Effector memory CD8-positive, alpha-beta T cell (primary cell): ENCODE measurements around the gene RRBP1.
"Not testable (repeated sequence)": the region's sequence is repeated elsewhere in the genome, so short reads cannot be mapped to it uniquely, and the experiment has no call there.

ENCODE experiments used
- ATAC-seq: fragments of 150-1000 bp; cut with Tn5 transposase; replicated peaks from 2 replicates; pipeline ENCODE4 v1.10.0; 2021; ENCODE audit warnings: mild to moderate bottlenecking, moderate library complexity
- DNase-seq, 3 experiments: peaks; one replicate each; pipeline ENCODE4 v3.0.0; 2021
- H3K27ac Mint-ChIP-seq, 2 donors: one replicate each; pipeline ENCODE4 v1.8.0; 2022; ENCODE audit warnings: mild to moderate bottlenecking in 2 of 2, mixed read lengths in 2 of 2, moderate library complexity in 2 of 2
- H3K27me3 Mint-ChIP-seq, 2 donors: one replicate each; pipeline ENCODE4 v1.8.0; 2022; ENCODE audit warnings: mixed read lengths in 2 of 2
- H3K36me3 Mint-ChIP-seq: one replicate; pipeline ENCODE4 v1.8.0; 2022; ENCODE audit warnings: mild to moderate bottlenecking, moderate library complexity, mixed read lengths; ENCODE audit not compliant: insufficient read depth
- H3K4me1 Mint-ChIP-seq, 2 donors: one replicate each; pipeline ENCODE4 v1.8.0; 2022; ENCODE audit warnings: low read depth in 2 of 2, mixed read lengths in 2 of 2
- H3K4me3 Mint-ChIP-seq, 2 donors: one replicate each; pipeline ENCODE4 v1.8.0; 2022; ENCODE audit warnings: mild to moderate bottlenecking in 2 of 2, mixed read lengths in 2 of 2, moderate library complexity in 2 of 2
- H3K9me3 Mint-ChIP-seq, 2 donors: one replicate each; pipeline ENCODE4 v1.8.0; 2022; ENCODE audit warnings: mixed read lengths in 2 of 2

Gene RRBP1

GRCh38 chr20:17716331-17716730 lies 34.3 kb upstream of the RRBP1 start:
- Mint-ChIP-seq H3K27ac (no peak overlapping the region), H3K4me1 (no peaks in the 10 kb centered on the region), H3K36me3 (peaks cover 1% of the 10 kb centered on the region), H3K27me3 (peaks cover 25 to 40% of the 10 kb centered on the region in 2 donors), H3K4me3 (no peak overlapping the region), H3K9me3 (no peaks in the 10 kb centered on the region)
- DNase-seq (no peak), ATAC-seq (no peak)

- Mint-ChIP-seq H3K4me1 (no peaks in the 10 kb centered on the region), H3K4me3 (no peak overlapping the region), H3K27me3 (peaks cover 24 to 40% of the 10 kb centered on the region in 2 donors), H3K36me3 (no peaks in the 10 kb centered on the region), H3K9me3 (no peaks in the 10 kb centered on the region), H3K27ac (no peak overlapping the region)
- DNase-seq (no peak), ATAC-seq (no peak)
Measured at GRCh38 chr20:17715075-17715474, 33.0 kb upstream of the RRBP1 start.

GRCh38 chr20:17714597-17714996 lies 32.6 kb upstream of the RRBP1 start:
- Mint-ChIP-seq H3K27ac (no peak overlapping the region), H3K36me3 (no peaks in the 10 kb centered on the region)

DNA sequence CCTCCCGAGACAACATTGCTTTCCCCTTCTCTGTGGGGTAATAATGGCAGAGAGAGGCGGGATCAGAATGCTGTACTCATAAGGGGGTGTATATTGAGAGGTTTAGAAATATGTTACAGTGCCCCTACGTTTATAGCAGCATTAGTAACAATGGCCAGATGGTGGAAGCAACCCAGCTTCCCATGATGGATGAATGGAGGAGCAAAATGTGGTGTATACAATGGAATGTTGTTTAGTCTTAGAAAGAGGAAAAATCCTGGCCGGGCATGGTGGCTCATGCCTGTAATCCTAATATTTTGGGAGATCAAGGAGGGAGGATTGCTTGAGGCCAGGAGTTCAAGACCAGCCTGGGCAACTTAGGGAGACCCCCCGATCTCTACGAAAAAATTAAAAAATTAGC lies 30.7 kb upstream of the RRBP1 start:
- H3K27me3 Mint-ChIP-seq, result peaks cover 19 to 34% of the 10 kb centered on the region in 2 donors
- H3K27ac Mint-ChIP-seq, result no peak overlapping the region
- H3K9me3 Mint-ChIP-seq, result no peaks in the 10 kb centered on the region
- no peak for DNase-seq
- ATAC-seq, result no peak
- H3K4me1 Mint-ChIP-seq, result no peaks in the 10 kb centered on the region
- no peak overlapping the region for H3K4me3 Mint-ChIP-seq
- no peaks in the 10 kb centered on the region for H3K36me3 Mint-ChIP-seq

More at GRCh38 chr20:17714597-17714996, 32.6 kb upstream of the RRBP1 start:
- no peaks in the 10 kb centered on the region for H3K4me1 Mint-ChIP-seq
- H3K27me3 Mint-ChIP-seq, result peaks cover 24 to 43% of the 10 kb centered on the region in 2 donors
- ATAC-seq, result no peak
- DNase-seq, result no peak
- H3K9me3 Mint-ChIP-seq, result no peaks in the 10 kb centered on the region
- no peak overlapping the region for H3K4me3 Mint-ChIP-seq

DNA sequence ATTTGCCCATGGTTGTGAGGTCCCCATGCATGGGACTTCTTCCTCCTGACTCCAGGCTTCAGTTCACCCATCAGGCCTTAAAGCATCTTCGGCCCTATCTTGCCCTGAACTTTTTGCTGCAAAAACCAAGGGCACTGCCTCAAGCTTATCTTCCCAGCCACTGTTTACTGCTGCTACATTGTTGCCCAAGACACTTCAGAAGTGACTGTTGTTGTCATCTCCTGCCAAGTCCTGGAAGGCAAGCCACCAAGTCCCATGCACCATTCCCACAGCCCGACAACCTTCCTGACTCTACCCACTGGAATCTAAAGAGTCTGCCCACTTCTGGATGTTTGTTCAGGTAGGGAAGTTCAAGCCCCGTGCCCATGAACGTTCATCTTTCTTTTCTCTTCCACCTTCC lies 30.2 kb upstream of the RRBP1 start:
- DNase-seq (no peak), ATAC-seq (no peak)
- Mint-ChIP-seq H3K4me1 (no peaks in the 10 kb centered on the region), H3K36me3 (no peaks in the 10 kb centered on the region), H3K9me3 (no peaks in the 10 kb centered on the region), H3K4me3 (no peak overlapping the region), H3K27me3 (peaks cover 17 to 34% of the 10 kb centered on the region in 2 donors), H3K27ac (no peak overlapping the region)

DNA sequence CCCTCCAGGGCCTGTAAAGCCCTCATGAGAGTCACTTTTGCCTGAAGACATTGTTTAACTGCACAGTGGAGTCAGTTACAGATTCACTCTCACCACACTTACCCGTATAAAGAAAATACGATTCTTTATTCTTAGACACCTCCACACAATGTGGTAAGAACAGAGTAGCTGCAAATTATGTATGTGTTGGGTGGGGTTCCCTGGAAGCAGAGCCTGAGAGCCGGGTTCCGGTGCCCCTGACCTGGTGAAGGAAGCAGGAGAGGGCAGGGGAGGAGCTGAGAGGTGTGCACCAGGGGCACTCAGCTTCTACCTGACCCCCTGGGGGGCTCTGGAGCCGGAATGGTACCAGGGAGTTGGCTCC lies 29.2 kb upstream of the RRBP1 start:
- Mint-ChIP-seq H3K4me3 (no peak overlapping the region), H3K9me3 (no peaks in the 10 kb centered on the region), H3K27ac (peak overlapping the region; percentile 32 to 60), H3K4me1 (no peaks in the 10 kb centered on the region), H3K27me3 (peaks cover 12 to 34% of the 10 kb centered on the region in 2 donors), H3K36me3 (no peaks in the 10 kb centered on the region)
- no peak for DNase-seq
- ATAC-seq, result no peak

GRCh38 chr20:17710379-17711266 lies 28.6 kb upstream of the RRBP1 start:
- Mint-ChIP-seq H3K4me1 (no peaks in the 10 kb centered on the region), H3K27me3 (peaks cover 12 to 34% of the 10 kb centered on the region in 2 donors), H3K4me3 (no peak overlapping the region), H3K27ac (peak overlapping the region; percentile 32 to 60), H3K9me3 (no peaks in the 10 kb centered on the region), H3K36me3 (no peaks in the 10 kb centered on the region)
- ATAC-seq, result no peak
- DNase-seq, result no peak

DNA sequence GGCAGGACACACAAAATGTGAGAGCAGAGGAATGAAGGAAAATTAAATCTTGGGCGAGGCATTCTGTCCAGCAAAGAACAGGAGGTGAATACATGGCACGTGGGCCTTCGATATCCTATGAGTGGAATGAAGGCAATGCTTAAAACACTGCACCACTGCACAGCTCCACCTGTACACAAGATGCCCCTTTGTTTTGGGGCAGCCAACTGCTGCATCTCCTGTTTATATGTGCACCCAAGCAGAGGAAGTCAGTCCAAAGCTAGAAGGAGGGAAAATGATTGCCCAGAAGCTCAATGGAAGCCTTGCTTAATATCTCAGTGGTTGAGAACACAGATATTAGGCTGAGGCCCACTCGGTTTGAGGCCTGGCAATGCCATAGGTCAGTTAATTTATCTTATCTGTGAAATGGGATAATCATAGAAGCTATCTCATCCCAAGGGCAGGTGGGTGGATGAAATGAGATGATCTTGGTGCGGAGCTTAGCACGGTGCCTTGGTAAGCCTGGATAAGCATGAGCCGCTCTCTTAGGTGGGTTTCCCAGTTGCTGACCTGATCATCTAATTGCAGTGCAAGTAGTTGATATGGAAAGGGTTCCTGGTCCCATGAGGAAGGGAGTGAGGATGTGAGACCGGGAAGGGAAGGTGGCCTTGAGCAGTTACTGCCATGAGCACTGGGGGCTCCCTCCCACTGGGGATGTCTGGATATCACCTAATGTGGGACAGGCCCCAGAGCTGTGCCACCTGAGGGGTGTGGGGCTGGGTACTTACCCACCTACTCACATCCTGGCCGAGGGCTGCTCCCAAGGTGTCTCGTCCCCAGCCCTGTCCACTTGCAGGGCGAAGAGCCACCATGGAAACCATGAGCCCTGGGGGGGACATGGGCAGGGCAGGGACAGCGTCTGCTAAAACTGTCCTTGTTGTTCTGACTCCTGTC lies 27.6 kb upstream of the RRBP1 start:
- Mint-ChIP-seq H3K27ac (peak overlapping the region in 1 of 2 donors; percentile 17), H3K9me3 (no peaks in the 10 kb centered on the region), H3K4me1 (no peaks in the 10 kb centered on the region), H3K4me3 (no peak overlapping the region), H3K36me3 (no peaks in the 10 kb centered on the region), H3K27me3 (peaks cover 12 to 34% of the 10 kb centered on the region in 2 donors)
- DNase-seq, result no peak
- ATAC-seq, result no peak

- no peak overlapping the region for H3K27ac Mint-ChIP-seq
- no peaks in the 10 kb centered on the region for H3K9me3 Mint-ChIP-seq
- H3K27me3 Mint-ChIP-seq, result peaks cover 12 to 34% of the 10 kb centered on the region in 2 donors
- DNase-seq (no peak), ATAC-seq (no peak)
- H3K36me3 Mint-ChIP-seq, result no peaks in the 10 kb centered on the region
- H3K4me1 Mint-ChIP-seq, result no peaks in the 10 kb centered on the region
- H3K4me3 Mint-ChIP-seq, result no peak overlapping the region
Measured at GRCh38 chr20:17708675-17709360, 26.8 kb upstream of the RRBP1 start.

DNA sequence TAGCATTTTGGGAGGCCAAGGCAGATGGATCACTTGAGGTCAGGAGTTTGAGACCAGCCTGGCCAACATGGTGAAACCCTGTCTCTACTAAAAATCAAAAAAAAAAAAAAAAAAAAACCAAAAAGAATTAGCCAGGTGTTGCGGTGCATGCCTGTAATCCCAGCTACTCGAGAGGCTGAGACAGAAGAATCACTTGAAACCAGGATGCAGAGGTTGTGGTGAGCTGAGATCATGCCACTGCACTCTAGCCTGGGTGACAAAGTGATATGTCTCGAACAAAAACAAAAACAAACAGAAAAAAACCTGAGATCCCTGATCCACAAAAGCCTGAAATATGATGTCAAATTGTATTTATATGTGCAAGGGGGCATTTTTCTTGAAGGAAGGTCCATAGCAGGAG lies 25.9 kb upstream of the RRBP1 start:
- H3K4me1 Mint-ChIP-seq, H3K36me3 Mint-ChIP-seq, DNase-seq: not testable (repeated sequence)

DNA sequence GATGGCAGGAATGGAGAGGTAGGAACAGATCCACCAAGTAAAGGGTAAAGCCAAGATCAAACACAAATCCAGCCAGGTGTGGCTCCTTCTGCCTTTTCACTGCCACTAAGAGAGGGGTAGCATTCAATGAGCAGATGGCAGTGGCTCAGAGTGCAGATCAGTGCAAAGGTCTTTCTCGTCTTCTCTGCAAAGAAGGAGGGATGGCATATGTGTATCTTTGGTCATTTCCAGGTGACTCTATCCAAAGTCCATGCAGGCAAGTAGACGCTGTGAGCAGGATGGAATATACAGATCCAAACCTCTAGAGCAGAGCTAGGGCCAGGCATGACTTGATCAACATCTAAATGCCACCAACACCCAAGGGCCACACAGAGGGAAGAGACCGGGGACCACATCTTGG lies 24.6 kb upstream of the RRBP1 start:
- Mint-ChIP-seq H3K27me3 (peaks cover 0 to 19% of the 10 kb centered on the region in 2 donors), H3K36me3 (no peaks in the 10 kb centered on the region), H3K9me3 (no peaks in the 10 kb centered on the region), H3K4me3 (no peak overlapping the region), H3K4me1 (no peaks in the 10 kb centered on the region), H3K27ac (peak overlapping the region; percentile 42 to 77)
- DNase-seq (no peak), ATAC-seq (no peak)

More for the DNA sequence above, 25.9 kb upstream of the RRBP1 start:
- not testable (repeated sequence) for H3K4me3 Mint-ChIP-seq, H3K27ac Mint-ChIP-seq, ATAC-seq, H3K9me3 Mint-ChIP-seq
- peaks cover 9 to 32% of the 10 kb centered on the region in 2 donors for H3K27me3 Mint-ChIP-seq

DNA sequence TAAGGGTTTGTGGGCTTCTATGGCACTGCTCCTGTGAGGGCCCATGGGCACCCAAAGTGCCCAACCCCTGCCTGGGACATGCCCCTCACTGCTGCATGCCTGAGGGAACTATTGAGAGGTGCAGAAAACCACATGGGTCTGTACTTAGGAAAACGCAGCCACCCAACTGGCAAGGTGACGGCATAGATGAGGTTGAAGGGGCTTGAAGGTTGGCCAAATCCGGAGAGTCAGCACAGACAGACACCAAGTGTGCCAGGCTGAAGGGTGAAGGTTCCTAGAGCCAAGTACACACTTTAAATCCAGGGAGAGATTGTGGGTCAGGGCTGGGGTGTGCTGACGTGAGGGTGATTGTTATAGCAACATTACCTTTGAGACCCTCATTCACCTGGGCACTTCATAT lies 23.9 kb upstream of the RRBP1 start:
- ATAC-seq, result no peak
- DNase-seq, result no peak
- Mint-ChIP-seq H3K4me1 (no peaks in the 10 kb centered on the region), H3K4me3 (no peak overlapping the region), H3K27ac (no peak overlapping the region), H3K36me3 (no peaks in the 10 kb centered on the region), H3K27me3 (peaks cover 0 to 15% of the 10 kb centered on the region in 2 donors), H3K9me3 (no peaks in the 10 kb centered on the region)

DNA sequence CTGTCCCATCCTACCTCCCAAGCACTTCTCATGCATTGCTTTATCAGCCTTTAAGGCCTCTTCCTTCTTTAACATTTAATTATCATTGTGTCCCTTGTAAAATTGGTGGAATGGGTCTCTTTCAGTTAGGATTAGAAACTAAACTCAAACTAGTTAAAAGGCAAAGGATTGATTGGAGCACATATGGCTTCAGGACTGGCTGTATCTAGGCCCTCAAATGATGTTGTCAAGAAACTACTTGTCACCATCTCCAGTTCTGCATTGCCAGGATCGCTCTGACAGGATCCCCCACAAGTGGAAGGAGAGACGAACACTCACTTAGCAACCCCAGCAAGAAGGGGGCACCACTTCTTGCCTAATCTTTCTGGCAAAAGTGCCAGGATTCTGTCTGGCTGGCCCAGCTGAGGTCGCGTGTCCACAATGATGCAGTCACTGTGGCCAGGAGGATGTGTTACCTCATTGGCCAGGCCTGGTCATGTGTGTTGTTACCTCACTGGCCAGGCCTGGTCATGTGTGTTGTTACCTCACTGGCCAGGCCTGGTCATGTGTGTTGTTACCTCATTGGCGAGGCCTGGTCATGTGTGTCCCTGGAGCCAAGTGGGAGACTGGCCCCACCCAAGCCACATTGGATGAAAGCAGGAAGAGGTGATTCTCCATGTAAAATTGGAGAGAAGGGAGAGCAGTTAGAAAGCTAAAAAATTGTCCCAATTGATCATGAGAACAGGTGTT lies 22.7 kb upstream of the RRBP1 start:
- no peak for DNase-seq
- no peak overlapping the region for H3K4me3 Mint-ChIP-seq
- no peak for ATAC-seq
- H3K4me1 Mint-ChIP-seq, result no peaks in the 10 kb centered on the region
- no peak overlapping the region for H3K27ac Mint-ChIP-seq
- H3K9me3 Mint-ChIP-seq, result no peaks in the 10 kb centered on the region
- H3K27me3 Mint-ChIP-seq, result peaks cover 0 to 5% of the 10 kb centered on the region in 2 donors
- H3K36me3 Mint-ChIP-seq, result no peaks in the 10 kb centered on the region
